HG03135 (cell line): ENCODE measurements around the gene TIMP2.
"Not testable (repeated sequence)": the region's sequence is repeated elsewhere in the genome, so short reads cannot be mapped to it uniquely, and the experiment has no call there.

Source experiments
- ATAC-seq: cut with Tn5 transposase; IDR thresholded peaks from one replicate; pipeline ENCODE4 v1.9.1; 2021; ENCODE audit warnings: mild to moderate bottlenecking, moderate library complexity; ENCODE audit not compliant: unreplicated experiment

The TIMP2 gene

GRCh38 chr17:78892062-78892456 is 33.1 kb downstream of the TIMP2 start:
- ATAC-seq, result no peak

- no peak for ATAC-seq
Observed at GRCh38 chr17:78891406-78892061, 33.7 kb downstream of the TIMP2 start.

- no peak for ATAC-seq
Observed at GRCh38 chr17:78890498-78890897, 34.7 kb downstream of the TIMP2 start.

GRCh38 chr17:78890096-78890495 is 35.1 kb downstream of the TIMP2 start:
- ATAC-seq, result not testable (repeated sequence)

- no peak for ATAC-seq
Observed at GRCh38 chr17:78889531-78889930, 35.7 kb downstream of the TIMP2 start.

GRCh38 chr17:78888941-78889518 is 36.2 kb downstream of the TIMP2 start:
- no peak for ATAC-seq

GRCh38 chr17:78886954-78887353 is 38.2 kb downstream of the TIMP2 start:
- no peak for ATAC-seq

- no peak for ATAC-seq
Observed at GRCh38 chr17:78885956-78886355, 39.2 kb downstream of the TIMP2 start.

- no peak for ATAC-seq
Observed at GRCh38 chr17:78884876-78885667, 40.1 kb downstream of the TIMP2 start.

- no peak for ATAC-seq
Observed at GRCh38 chr17:78884148-78884825, 40.9 kb downstream of the TIMP2 start.

- ATAC-seq, result no peak
Observed at GRCh38 chr17:78883533-78884131, 41.6 kb downstream of the TIMP2 start.

GRCh38 chr17:78883089-78883532 is 42.1 kb downstream of the TIMP2 start:
- no peak for ATAC-seq

- ATAC-seq, result no peak
Observed at GRCh38 chr17:78882540-78883088, 42.6 kb downstream of the TIMP2 start.

GRCh38 chr17:78879635-78880186 is 45.5 kb downstream of the TIMP2 start:
- no peak for ATAC-seq

- ATAC-seq, result no peak
Observed at GRCh38 chr17:78878871-78879527, 46.2 kb downstream of the TIMP2 start.

- ATAC-seq, result no peak
Observed at GRCh38 chr17:78878261-78878660, 46.9 kb downstream of the TIMP2 start.

- ATAC-seq, result not testable (repeated sequence)
Observed at GRCh38 chr17:78876954-78877517, 48.2 kb downstream of the TIMP2 start.

- ATAC-seq, result no peak
Observed at GRCh38 chr17:78876094-78876597, 49.0 kb downstream of the TIMP2 start.

GRCh38 chr17:78875363-78876093 is 49.7 kb downstream of the TIMP2 start:
- ATAC-seq, result no peak
